Prostate gland (tissue), 2 donors: ENCODE measurements around the gene TRIM25. TPM values are rescaled to one million over a fixed set of nuclear protein-coding genes. Genes with fewer than 3 reads are reported as not detected.

Source experiments
- DNase-seq: peaks from one replicate; pipeline ENCODE4 v3.0.0-alpha.2; 2019; ENCODE audit warnings: low spot score
- H3K27ac ChIP-seq, 2 donors: fragments of 200-600 bp; sonication (generic); 2 replicates each; pipeline ENCODE4 v1.5.1; 2017 to 2019
- H3K27me3 ChIP-seq: fragments of 200-600 bp; sonication (generic); replicated peaks from 2 replicates; pipeline ENCODE4 v1.5.1; 2019; ENCODE audit not compliant: insufficient read depth
- H3K36me3 ChIP-seq, 2 donors: fragments of 200-600 bp; sonication (generic); 1 replicate in 1 of 2; 2 replicates in 1 of 2; pipeline versions ENCODE4 v1.5.1 to v1.8.1; 2017 to 2019
- H3K4me1 ChIP-seq: fragments of 200-600 bp; sonication (generic); replicated peaks from 2 replicates; pipeline ENCODE4 v1.5.1; 2019
- H3K4me3 ChIP-seq, 2 donors: fragments of 200-600 bp; sonication (generic); 2 replicates each; pipeline ENCODE4 v1.5.1; 2017 to 2019
- H3K9me3 ChIP-seq: fragments of 200-600 bp; sonication (generic); 2 replicates; pipeline ENCODE4 v1.5.1; 2017
- CTCF ChIP-seq, 4 experiments: fragments of 200-600 bp in 2 of 4; fragments of 450-650 bp in 2 of 4; sonication (generic) in 2 of 4; IDR thresholded peaks; 1 replicate in 3 of 4; 2 replicates in 1 of 4; pipeline ENCODE4 v1.5.1; 2016 to 2019; ENCODE audit warnings: antibody characterized with exemption in 4 of 4, mild to moderate bottlenecking in 2 of 4, moderate library complexity in 2 of 4
- POLR2A ChIP-seq: fragments of 450-650 bp; IDR thresholded peaks from one replicate; pipeline ENCODE4 v1.6.1; 2016; ENCODE audit warnings: antibody characterized with exemption, mild to moderate bottlenecking
- POLR2AphosphoS5 ChIP-seq: sonication (generic); formaldehyde crosslinking; IDR thresholded peaks from one replicate; pipeline ENCODE4 v1.6.1; 2017; ENCODE audit warnings: antibody characterized with exemption
- WGBS: methylation state at CpG from one replicate; pipeline ENCODE4 v1.1.5; 2018; 5-methylcytosine and 5-hydroxymethylcytosine counted together
- intact Hi-C: fragments of 100-400 bp; cut with DNase I; formaldehyde crosslinking; loops from one replicate; pipeline ENCODE4 v1.14.2; 2022
- total RNA-seq, 2 donors: library from RNA; depleted of rRNA; stranded (reverse); fragments of >200 nt; gene quantifications; one replicate each; pipeline ENCODE4 v1.1.0, GENCODE V29; 2016

The TRIM25 gene
- total RNA-seq, 2 donors from 2014 or later = 28.7 to 49.0 TPM

GRCh38 chr17:56948491-56948890, 34.6 kb upstream of the TRIM25 start:
- H3K4me3 ChIP-seq = no peak overlapping the region
- DNase-seq = no peak
- H3K36me3 ChIP-seq = peaks cover 0 to 5% of the 10 kb centered on the region in 2 donors
- 95% methylated on average over 1 of the region's 1 CpG for WGBS
- intact Hi-C loops = loop anchor here (10.0 kb wide), 1 partner anchor 234 kb away; no protein-coding TSS in a partner anchor
- no peak overlapping the region for H3K27ac ChIP-seq
- H3K27me3 ChIP-seq = no peaks in the 10 kb centered on the region
- no peaks in the 10 kb centered on the region for H3K9me3 ChIP-seq
- TF ChIP-seq POLR2AphosphoS5 (no peak), POLR2A (no peak), CTCF (IDR thresholded peaks at IDR 0.05) (no peak)
- H3K4me1 ChIP-seq = no peaks in the 10 kb centered on the region

GRCh38 chr17:56947741-56948140, 33.9 kb upstream of the TRIM25 start:
- H3K36me3 ChIP-seq = peaks cover 0 to 5% of the 10 kb centered on the region in 2 donors
- H3K9me3 ChIP-seq = no peaks in the 10 kb centered on the region
- H3K27ac ChIP-seq = no peak overlapping the region
- H3K4me3 ChIP-seq = no peak overlapping the region
- WGBS = 67% methylated on average over 1 of the region's 1 CpG
- intact Hi-C loops = loop anchor here (10.0 kb wide), 1 partner anchor 233 kb away; no protein-coding TSS in a partner anchor
- H3K27me3 ChIP-seq = no peaks in the 10 kb centered on the region
- no peaks in the 10 kb centered on the region for H3K4me1 ChIP-seq
- TF ChIP-seq POLR2A = no peak
- no peak for TF ChIP-seq CTCF (IDR thresholded peaks at IDR 0.05)
- no peak for TF ChIP-seq POLR2AphosphoS5
- no peak for DNase-seq

- WGBS = 92% methylated on average over 3 of the region's 3 CpGs
- Histone ChIP-seq H3K27me3 (no peaks in the 10 kb centered on the region), H3K9me3 (no peaks in the 10 kb centered on the region), H3K4me1 (no peaks in the 10 kb centered on the region), H3K4me3 (no peak overlapping the region), H3K27ac (no peak overlapping the region), H3K36me3 (peaks cover 5% of the 10 kb centered on the region in 2 donors)
- DNase-seq = no peak
- no peak for TF ChIP-seq CTCF (IDR thresholded peaks at IDR 0.05)
- no peak for TF ChIP-seq POLR2AphosphoS5
- TF ChIP-seq POLR2A = no peak
- intact Hi-C loops = loop anchor here (10.0 kb wide), 1 partner anchor 231 kb away; no protein-coding TSS in a partner anchor
Observed at GRCh38 chr17:56945938-56946505, 32.2 kb upstream of the TRIM25 start.

GRCh38 chr17:56943505-56944125, 29.8 kb upstream of the TRIM25 start:
- Histone ChIP-seq H3K4me1 (no peaks in the 10 kb centered on the region), H3K36me3 (peaks cover 3 to 5% of the 10 kb centered on the region in 2 donors), H3K27me3 (no peaks in the 10 kb centered on the region), H3K4me3 (no peak overlapping the region), H3K9me3 (no peaks in the 10 kb centered on the region), H3K27ac (no peak overlapping the region)
- DNase-seq = no peak
- TF ChIP-seq POLR2A (no peak), CTCF (IDR thresholded peaks at IDR 0.05) (no peak)
- WGBS = 94% methylated on average over 10 of the region's 10 CpGs
- intact Hi-C loops = loop anchor here (10.0 kb wide), 1 partner anchor 229 kb away; no protein-coding TSS in a partner anchor
